Measurements from ENCODE around the gene TCF7L1.
"Not testable (repeated sequence)": the region's sequence is repeated elsewhere in the genome, so short reads cannot be mapped to it uniquely, and the experiment has no call there.

Gene TCF7L1

GRCh38 chr2:85187069-85187468 lies 53.9 kb downstream of the TCF7L1 start:
- DNase-seq, result no peak

- no peak for DNase-seq
Observed at GRCh38 chr2:85188852-85189251, 55.7 kb downstream of the TCF7L1 start.

GRCh38 chr2:85189606-85190270 lies 56.5 kb downstream of the TCF7L1 start:
- DNase-seq, result no peak

GRCh38 chr2:85191157-85191556 lies 58.0 kb downstream of the TCF7L1 start:
- DNase-seq, result no peak

- DNase-seq, result no peak
Observed at GRCh38 chr2:85194780-85195480, 61.7 kb downstream of the TCF7L1 start.

GRCh38 chr2:85195956-85196355 lies 62.8 kb downstream of the TCF7L1 start:
- no peak for DNase-seq

- DNase-seq, result no peak
Observed at GRCh38 chr2:85199698-85200097, 66.5 kb downstream of the TCF7L1 start.

- no peak for DNase-seq
Observed at GRCh38 chr2:85209887-85210286, 76.7 kb downstream of the TCF7L1 start.

- no peak for DNase-seq
Observed at GRCh38 chr2:85210511-85210910, 77.3 kb downstream of the TCF7L1 start.

- not testable (repeated sequence) for DNase-seq
Observed at GRCh38 chr2:85211606-85212005, 78.4 kb downstream of the TCF7L1 start.

GRCh38 chr2:85212841-85213240 lies 79.6 kb downstream of the TCF7L1 start:
- DNase-seq, result no peak

GRCh38 chr2:85213404-85213803 lies 80.2 kb downstream of the TCF7L1 start:
- no peak for DNase-seq

GRCh38 chr2:85213901-85214512 lies 80.8 kb downstream of the TCF7L1 start:
- DNase-seq, result no peak

GRCh38 chr2:85215081-85215447 lies 81.9 kb downstream of the TCF7L1 start:
- DNase-seq, result no peak

GRCh38 chr2:85215448-85216401 lies 82.5 kb downstream of the TCF7L1 start:
- no peak for DNase-seq

- DNase-seq, result peak; percentile 39
Observed at GRCh38 chr2:85216927-85217326, 83.7 kb downstream of the TCF7L1 start.

- DNase-seq, result no peak
Observed at GRCh38 chr2:85221067-85221691, 88.0 kb downstream of the TCF7L1 start.

GRCh38 chr2:85222792-85223191 lies 89.6 kb downstream of the TCF7L1 start:
- no peak for DNase-seq

- no peak for DNase-seq
Observed at GRCh38 chr2:85226783-85227182, 93.6 kb downstream of the TCF7L1 start.

- DNase-seq, result no peak
Observed at GRCh38 chr2:85230679-85231467, 97.7 kb downstream of the TCF7L1 start.

GRCh38 chr2:85231468-85231805 lies 98.2 kb downstream of the TCF7L1 start:
- DNase-seq, result no peak

- no peak for DNase-seq
Observed at GRCh38 chr2:85231952-85232351, 98.8 kb downstream of the TCF7L1 start.

Data from activated CD4-positive, alpha-beta T cell treated with anti-CD3 and anti-CD28 coated beads, Interleukin-2, amount 50 U/mL, for 16 hours (primary cell).